Measurements from ENCODE around the gene CABP4.

The CABP4 gene

GRCh38 chr11:67435727-67436458 lies 19.3 kb upstream of the CABP4 start:
- no peak for DNase-seq (ENCODE audit: low read depth)

GRCh38 chr11:67436459-67437081 lies 18.6 kb upstream of the CABP4 start:
- DNase-seq (ENCODE audit: low read depth) = no peak

- DNase-seq (ENCODE audit: low read depth) = peak; percentile 77
These were observed 17.9 kb upstream of the CABP4 start, which contains the start of gene PTPRCAP for GRCh38 chr11:67437082-67437808. TSS of gene PTPRCAP (minus strand) at chr11:67437682. CDS start at chr11:67437619, 63 bp downstream.

- no peak for DNase-seq (ENCODE audit: low read depth)
These were observed 17.4 kb upstream of the CABP4 start for GRCh38 chr11:67437809-67438157.

GRCh38 chr11:67438158-67438902 lies 16.8 kb upstream of the CABP4 start:
- peak; percentile 66 for DNase-seq (ENCODE audit: low read depth)

- no peak for DNase-seq (ENCODE audit: low read depth)
These were observed 15.6 kb upstream of the CABP4 start for GRCh38 chr11:67439321-67440228.

- DNase-seq (ENCODE audit: low read depth) = no peak
These were observed 14.7 kb upstream of the CABP4 start for GRCh38 chr11:67440229-67441097.

GRCh38 chr11:67441098-67441563 lies 14.0 kb upstream of the CABP4 start:
- DNase-seq (ENCODE audit: low read depth) = no peak

GRCh38 chr11:67441731-67442351 lies 13.3 kb upstream of the CABP4 start:
- no peak for DNase-seq (ENCODE audit: low read depth)

GRCh38 chr11:67442504-67443404 lies 12.4 kb upstream of the CABP4 start:
- DNase-seq (ENCODE audit: low read depth) = no peak

GRCh38 chr11:67445515-67445914 lies 9.6 kb upstream of the CABP4 start:
- DNase-seq (ENCODE audit: low read depth) = no peak

GRCh38 chr11:67448220-67448609 lies 6.9 kb upstream of the CABP4 start:
- DNase-seq (ENCODE audit: low read depth) = no peak

- no peak for DNase-seq (ENCODE audit: low read depth)
These were observed 5.9 kb upstream of the CABP4 start for GRCh38 chr11:67449116-67449844.

GRCh38 chr11:67450796-67451657 lies 4.1 kb upstream of the CABP4 start:
- DNase-seq (ENCODE audit: low read depth) = no peak

- DNase-seq (ENCODE audit: low read depth) = no peak
These were observed 3.5 kb upstream of the CABP4 start for GRCh38 chr11:67451658-67451976.

GRCh38 chr11:67452141-67452952 lies 2.8 kb upstream of the CABP4 start, which contains the start of gene GPR152:
TSS of gene GPR152 (minus strand) at chr11:67452729. CDS start at chr11:67452724, 5 bp downstream.
- DNase-seq (ENCODE audit: low read depth) = no peak

Measured in T-helper 22 cell (primary cell).